Measurements from ENCODE around the gene PRLH.
"Not testable (repeated sequence)": the region's sequence is repeated elsewhere in the genome, so short reads cannot be mapped to it uniquely, and the experiment has no call there.

Gene PRLH

DNA sequence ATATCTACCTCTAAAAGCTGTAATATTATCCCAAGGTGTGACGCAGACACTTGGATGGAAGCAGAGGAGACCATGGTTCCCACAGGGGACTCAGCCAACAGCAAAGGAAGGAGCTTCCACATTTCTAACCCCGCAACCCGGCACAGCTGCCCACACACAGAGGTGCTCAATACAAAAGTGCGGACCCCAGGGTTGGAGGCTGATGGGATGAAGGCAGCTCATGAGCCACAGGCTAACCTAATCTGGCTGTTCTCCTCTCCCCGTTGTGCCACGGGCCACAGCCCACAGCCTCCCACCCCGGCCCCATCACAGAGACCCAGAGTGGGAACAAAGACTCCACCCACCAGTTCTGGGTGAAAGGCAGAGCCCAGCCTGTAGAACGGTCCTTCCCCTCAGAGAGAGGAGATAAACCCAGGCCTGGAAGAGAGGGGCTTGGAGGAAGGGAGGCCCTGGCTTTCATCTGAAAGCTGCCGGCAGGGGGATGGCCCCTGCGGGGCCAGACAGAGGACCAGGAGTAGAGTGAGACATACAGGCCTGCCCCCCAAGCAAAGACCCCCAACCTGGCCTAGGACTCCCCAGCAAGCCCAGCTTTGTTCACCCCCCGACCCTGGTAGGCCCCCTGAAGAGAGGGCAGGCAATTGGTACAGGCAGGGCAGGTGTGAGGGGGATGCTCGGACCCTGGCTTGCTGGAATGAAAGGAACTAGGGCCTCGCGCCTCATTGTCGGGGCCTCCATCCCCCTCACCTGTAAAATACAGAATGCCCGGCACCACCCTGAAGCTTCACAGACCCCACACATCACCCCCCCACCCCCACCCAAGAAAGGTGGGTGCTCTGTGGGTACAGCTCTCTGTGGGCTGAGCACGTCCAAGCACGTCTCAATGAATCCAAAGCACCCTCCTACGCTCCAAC lies 17.3 kb downstream of the PRLH start:
- no peak for DNase-seq (ENCODE audit: low read depth)

DNA sequence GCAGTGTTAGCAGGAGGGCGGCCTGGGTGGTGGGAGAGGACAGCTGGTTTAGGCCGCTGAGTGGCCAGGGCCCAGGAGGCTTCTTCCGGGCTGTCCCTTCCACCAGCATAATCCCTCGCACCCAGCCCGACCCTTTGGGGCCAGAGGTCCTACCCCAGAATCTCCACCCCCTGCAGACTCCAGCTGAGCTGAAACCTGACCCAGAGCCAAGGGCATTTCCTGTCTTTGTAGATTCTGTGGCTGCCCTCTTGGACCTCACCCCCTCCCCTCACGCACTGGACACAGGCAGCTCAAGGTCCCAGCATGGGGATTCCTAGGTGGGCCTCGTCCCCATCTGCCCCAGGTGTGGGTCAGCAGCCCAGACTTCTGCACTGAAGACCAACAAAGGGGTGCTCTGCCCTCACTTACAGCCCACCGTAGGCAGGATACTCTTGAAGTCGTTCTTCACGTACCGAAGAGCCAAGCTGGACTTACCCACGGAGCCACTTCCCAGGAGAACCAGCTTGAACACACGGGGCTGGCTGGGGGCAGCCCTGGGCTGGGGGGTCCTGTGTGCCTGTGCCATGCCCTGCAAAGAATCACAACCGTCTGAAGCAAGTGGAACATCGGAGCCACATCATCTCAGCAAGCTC lies 19.3 kb downstream of the PRLH start:
- no peak for DNase-seq (ENCODE audit: low read depth)

DNA sequence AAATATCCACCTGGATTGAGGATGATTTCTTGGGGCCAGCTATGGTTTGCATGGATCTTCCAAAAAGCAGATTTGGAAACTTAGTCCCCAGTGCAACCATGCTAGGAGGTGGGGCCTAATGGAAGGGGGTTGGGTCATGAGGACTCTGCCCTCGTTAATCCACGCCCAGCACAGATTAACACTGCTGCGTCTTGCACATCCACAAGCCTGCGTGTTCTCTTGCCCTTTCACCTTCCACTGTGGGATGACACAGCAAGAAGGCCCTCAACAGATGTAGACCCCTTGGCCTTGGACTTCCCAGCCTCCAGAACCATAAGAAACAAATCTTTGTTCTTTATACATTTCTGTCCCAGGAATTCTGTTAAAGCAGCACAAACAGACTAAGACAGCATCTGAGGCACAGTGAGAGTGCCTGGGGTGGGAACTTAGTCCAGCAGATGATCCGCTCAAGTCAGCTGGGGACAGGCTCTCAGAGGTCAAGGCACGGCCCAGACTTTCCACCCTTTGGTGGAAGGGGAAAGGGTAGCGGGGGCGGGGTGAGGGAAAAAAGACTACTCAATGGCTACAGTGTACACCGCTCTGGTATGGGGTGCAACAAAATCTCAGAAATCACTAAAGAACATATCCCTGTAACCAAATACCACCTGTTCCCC lies 21.8 kb downstream of the PRLH start:
- no peak for DNase-seq (ENCODE audit: low read depth)

DNA sequence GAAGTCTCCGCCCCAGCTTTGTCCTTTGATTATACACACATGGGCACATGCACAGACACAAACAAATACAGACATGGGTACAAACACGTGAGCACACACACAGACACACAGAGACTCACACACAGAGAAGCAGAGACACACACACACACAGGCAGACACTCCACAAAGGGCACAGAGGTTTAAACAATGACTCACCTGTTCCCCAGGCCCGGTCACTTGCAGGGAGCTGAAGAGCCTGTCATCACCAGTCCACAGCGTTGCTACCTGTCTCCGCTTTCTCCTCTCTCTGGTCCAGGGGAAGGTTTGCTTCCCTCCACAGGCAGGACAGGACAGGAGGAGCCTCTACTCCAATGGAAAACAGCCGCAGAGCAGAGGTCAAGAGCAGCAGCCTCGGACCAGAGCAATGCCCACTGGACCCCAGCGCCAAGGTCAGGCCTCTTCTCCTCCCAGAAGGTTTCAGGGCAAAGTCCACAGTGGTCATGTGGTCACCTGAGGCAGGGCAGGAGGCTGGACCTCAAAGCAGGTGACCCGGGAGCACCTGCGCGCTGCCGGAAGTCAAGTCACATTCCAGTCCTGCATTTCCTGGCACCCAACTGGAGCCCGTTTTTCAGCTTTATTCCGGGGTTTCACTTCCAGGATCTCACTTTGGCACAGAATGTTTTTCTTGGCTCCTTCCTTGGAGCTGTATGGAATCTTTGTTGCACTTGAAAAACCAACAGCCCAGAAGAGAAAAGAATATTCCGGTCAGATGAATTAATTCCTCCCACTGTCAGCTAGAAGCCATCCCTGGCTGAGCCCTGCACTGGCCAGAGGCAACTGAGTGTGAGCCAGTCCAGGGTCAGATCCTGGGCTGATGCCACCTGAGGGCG lies 24.1 kb downstream of the PRLH start, which contains the start of gene RAB17:
Gene RAB17, minus strand, starts transcription at position 463 of the 869 bp plus-strand sequence. CDS start 4,580 bp downstream, outside the sequence.
- DNase-seq (ENCODE audit: low read depth) = no peak

DNA sequence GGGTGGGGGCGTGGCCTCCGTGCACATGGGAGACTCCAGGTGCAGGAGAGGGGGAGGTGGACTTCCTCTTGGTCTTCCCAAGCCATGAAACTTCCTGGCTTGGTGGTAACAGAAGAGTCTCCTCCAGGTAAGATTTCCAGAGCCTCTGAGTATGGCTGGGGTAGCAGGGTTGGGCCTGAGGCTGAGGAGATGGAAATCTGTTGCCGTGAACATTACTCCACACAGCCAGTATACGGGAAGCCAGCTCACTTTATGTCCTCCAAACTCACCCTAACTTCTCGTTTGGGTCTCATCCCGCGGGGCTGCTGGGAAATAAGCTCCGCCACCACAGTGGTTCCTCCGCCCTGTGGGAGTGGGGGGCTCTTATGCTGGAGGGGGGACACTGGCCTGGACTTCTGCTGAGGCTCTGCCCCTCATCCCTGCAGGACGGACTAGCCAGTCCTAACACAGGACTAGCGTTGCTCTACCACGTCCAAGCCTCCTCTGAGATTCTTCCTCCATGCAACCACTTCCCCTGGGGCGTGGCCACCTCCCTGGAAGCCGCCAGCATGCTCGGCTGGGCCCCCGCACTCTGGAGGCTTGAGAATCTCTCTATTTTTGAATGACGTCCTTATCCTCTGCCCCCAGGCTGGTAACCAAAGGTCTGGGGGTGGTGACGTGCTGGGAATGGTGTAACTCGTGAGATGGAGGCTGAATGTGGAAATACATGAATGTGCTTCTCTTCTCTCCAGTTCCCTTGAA lies 24.9 kb downstream of the PRLH start:
- DNase-seq (ENCODE audit: low read depth) = no peak

DNA sequence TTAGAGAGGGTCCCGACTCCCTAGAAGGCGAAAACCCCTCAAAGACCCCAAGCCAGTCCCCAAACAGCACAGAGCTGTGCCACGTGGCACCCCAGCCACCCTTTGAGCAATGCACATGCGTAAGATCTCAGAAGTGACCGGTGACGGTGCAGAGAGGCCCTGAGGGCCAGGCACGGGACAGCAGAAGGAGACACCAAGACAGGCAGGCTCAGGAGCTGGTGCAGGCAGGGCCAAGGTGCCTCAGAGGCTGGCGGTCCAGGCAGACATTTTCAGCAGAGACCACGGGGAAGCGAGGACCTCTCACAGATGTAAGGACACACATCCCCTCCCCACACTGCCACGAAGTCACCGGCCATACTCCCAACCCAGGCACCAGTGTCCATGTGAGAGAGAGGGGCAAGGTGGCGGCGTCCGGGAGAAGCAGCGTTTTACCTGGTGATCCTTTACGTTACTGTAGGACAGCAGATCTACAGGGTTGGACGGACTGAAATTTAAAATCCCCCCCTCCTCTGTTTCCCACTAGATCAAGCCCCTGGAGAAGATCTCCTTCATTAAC lies 26.1 kb downstream of the PRLH start:
- DNase-seq (ENCODE audit: low read depth) = no peak

DNA sequence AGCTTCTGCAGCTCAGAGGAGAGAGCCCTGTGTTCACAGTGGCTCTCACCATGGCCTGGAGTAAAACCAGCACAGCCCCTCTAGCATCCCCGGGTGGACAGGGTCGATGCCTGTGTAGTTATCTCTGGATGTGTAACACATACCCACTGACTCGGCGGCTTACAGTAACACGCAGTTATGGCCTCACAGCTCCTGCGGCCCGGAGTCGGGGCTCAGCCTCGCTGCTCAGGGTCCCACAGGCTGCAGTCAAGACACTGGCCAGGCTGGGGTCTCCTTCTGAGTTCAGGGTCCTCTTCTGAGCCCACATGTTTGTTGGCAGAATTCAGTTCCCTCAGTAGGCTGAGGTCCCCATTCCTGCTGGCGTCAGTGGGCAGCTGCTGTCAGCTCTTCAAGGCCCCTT lies 26.7 kb downstream of the PRLH start:
- DNase-seq (ENCODE audit: low read depth) = no peak

DNA sequence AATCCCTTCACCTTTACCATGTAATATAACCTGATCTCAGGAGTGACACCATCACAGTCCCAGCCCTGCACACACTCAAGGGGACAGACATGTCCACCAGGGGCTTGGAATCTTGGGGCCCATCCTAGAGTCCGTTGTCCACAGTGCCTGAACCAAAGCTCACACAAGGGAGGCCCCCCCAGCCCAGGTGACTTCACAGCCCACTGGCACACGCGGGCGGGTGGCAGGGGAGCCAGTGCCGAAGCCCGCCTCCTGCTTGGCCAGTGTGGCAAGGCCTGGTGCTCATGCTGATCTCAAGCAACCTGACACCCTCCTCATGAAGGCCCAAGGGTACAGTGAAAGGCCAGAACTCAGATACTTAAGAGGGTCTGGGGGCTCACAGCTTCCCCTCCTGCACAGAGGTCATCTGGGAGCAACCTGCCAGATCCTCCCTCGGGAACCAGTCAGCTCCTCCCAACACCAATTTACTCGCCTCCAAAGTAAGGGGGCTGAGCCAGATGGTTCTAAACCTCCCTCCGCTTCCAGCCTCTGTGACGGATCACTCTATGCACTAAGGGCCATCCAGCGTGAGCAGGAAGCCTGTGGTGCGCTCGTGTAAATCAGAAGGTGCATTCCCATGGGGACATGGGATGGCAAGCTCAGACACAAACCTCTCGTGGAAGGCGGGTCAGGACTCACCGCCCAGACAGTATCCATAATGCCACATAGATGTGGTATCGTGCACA lies 27.4 kb downstream of the PRLH start:
- DNase-seq (ENCODE audit: low read depth) = no peak

DNA sequence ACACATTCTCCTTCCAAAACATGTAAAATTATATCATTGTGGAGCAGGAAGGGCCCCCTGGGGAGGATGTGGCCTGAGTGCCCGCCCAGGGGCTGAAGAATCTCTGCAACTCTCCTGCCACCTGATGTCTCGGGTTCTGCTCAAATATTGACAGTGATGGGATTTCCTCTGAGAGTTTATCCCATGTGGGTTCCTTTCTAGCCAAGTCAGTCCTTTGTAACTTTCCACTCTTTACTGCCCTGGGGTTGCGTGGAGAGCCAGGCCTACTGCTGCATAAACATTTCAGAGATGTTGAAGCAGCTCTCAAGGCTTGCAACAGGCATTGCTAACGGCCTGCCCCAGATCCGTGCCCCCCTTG lies 28.1 kb downstream of the PRLH start:
- no peak for DNase-seq (ENCODE audit: low read depth)

DNA sequence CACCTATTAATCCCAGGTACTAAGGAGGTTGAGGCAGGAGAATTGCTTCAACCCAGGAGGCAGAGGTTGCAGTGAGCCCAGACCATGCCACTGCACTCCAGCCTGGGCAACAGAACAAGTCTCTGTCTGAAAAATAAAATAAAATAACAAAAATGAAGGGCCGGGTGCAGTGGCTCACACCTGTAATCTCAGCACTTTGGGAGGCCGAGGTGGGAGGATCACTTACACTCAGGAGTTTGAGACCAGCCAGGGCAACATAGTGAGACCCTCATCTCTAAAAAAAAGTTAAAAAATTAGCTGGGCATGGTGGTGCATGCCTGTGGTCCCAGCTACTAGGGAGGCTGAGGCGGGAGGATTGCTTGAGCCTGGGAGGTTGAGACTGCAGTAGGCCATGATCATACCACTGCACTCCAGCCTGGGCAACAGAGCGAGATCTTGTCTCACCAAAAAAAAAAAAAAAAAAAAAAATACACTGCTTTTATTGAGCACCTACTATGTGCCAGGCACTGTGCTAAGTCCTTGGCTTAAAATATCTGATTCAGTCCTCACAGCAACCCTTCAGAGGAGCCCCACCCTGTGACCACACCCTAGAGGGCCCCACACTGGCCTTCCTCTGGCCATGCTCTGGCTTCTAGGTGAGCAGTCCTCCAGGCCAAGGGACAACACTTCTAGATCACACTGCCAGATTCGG lies 29.6 kb downstream of the PRLH start:
- not testable (repeated sequence) for DNase-seq (ENCODE audit: low read depth)

DNA sequence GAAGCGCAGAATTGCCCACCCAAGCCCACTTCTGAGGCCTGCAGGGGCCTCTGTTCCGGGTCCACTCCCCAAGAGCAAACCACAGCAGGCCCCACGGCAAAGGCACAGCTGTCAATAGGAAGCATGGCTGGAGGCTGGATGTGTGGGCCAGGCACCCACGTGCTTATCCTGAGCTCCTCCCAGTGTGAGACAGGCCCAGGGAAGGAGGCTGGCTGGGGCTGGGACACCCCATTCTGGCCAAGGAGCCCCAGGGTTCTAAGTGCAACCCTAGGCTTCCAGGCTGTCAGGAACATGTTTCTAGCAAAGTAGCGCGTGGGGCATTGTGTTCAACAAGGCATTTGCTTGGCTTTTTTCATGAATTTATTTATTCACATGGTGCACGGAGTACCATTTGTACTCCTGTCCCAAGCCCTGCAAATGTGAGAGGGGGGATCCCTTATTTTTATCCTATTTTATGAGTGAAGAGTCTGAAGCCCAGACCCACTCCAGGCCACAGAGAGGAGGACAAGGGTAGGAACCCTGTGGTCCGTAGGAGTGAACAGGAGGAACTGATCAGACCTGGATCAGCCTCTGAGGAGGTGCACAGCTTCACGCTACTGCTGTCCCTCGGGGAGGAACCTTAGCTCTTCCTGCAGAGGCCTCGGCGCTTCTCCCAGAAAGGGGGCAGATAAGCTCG lies 30.3 kb downstream of the PRLH start:
- DNase-seq (ENCODE audit: low read depth) = no peak

DNA sequence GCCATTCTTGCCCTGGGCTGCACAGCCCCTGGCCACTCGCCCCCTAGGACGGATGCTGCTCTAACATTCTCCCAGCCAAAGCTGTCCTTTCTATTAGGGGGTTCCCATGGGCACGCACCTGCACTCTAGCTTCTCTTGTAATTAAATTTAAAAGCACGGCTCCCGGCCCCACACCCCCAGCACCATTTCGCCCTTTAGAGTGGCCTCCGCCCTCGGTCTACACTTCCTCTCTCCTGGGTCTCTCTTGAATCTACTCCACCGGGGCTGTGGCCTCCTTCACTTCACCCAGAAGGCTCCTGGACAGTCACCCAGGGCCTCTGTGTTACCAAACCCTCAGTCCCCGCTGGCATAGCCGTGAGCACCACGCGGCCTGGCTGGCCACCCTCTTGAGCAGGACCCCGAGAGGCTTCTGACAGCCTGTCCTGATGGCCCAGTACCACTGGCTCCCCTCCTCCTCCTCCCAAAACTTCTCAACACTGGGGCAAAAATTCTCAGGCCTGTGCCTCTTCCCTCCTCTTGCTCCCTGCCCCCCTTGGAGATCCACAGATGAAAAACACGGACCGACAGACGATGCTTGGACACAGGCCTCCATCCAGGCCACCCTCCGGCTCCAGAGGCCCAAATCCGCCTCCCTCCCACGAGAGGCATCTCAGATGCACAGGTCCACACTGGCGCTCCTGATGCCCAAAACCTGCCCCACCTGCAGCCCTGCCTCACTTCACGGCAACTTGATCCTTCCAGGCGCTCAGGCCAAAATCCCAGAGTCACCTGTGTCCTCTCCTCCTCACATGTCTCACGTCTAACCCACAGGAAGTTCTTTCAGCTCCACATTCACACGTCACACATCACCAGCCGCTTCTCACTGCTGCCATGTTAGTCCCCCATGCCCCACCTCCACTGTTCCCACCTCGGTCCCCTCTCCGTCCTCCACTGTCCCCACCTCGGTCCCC lies 31.1 kb downstream of the PRLH start:
- DNase-seq (ENCODE audit: low read depth) = no peak

DNA sequence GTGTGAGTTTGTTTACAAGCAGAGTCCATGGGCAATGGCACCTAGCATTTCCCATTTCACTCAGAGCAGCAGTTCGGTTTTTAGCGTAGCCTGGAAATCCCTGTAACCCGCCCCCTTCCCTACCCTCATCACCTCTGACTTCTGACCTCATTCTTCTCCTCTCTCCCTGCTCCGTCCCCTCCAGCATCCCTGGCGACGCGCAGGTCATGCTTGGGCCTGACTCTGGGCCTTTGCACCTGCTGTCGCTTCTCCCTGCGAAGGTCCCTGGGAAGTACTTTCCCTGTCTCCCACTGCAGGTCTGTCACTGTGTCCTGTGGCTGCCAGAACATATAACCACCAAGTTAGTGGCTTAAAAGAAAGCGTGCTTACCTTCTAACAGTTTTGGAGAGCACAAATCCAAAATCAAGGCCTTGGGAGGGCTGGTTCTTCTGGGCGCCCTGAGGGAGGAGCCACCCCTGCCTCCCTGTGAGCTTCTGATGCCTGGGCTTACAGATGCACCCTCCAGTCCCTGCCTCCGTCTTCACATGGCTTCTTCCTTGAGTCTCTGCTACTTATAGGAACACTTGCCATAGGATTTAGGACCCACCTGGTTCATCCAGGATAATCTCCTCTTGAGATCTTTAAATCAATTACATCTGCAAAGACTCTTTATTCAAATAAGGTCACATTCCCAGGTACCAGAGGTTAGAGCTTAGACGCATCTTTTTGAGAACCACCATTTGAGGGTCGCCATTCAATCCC lies 32.3 kb downstream of the PRLH start:
- DNase-seq (ENCODE audit: low read depth) = no peak

DNA sequence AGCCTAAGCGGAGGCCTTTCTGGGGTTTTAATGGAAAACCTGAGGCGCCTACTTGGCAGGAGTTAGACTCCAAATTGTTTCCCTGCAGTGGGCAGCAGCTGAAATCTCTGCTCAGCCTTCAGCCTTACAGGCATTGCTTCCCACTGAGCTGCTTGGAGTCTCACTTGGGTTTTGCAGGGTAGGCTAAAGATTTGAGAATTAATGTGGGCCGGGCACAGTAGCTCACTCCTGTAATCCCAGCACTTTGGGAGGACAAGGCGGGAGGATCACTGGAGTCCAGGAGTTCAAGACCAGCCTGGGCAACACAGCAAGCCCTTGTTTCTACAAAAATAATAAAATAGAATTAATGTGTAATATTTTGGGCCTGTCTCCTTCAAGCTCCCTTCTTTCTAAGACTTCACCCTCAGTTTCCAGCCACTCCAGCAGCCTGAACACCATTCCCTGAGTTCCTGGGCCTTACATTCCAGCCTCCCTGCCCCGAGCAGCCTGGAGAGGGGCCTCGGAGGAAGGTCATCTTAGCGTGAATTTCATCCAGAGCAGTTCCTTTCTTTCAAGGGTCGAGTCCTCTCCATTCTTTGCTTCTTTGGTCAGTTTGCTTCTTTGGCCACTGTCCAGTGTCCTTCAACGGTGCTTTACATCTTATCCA lies 33.2 kb downstream of the PRLH start:
- DNase-seq (ENCODE audit: low read depth) = no peak

DNA sequence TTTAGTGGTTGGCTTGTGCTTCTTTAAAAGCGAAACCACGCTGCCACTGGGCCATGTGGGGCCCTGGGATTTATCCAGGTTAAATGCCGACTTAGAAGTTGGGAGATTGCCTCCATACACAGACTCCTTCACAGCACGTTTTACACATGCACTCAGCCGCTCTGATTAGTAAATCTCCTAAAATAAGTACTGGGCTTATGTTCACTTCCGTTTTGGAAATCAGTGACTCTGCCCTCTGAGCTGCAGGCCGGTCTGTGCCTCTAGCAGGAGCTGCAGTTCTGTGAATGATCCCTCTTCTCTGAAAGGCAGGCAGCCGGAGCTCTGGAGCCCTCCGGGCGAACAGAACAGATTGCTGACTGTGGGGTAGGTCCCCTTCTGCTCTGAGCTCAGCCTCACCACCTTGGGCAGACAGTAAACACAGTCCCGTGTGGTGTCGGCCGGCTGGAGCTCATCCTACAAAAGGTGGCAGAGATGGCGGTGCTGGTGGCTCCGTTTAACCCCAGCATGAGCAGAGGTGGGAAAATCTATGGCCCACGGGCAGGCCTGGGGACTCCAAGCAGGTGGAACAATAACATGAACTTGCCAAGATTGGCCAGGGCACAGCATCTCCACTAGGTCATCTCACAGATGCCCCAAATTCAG lies 34.0 kb downstream of the PRLH start:
- DNase-seq (ENCODE audit: low read depth) = peak; percentile 77

DNA sequence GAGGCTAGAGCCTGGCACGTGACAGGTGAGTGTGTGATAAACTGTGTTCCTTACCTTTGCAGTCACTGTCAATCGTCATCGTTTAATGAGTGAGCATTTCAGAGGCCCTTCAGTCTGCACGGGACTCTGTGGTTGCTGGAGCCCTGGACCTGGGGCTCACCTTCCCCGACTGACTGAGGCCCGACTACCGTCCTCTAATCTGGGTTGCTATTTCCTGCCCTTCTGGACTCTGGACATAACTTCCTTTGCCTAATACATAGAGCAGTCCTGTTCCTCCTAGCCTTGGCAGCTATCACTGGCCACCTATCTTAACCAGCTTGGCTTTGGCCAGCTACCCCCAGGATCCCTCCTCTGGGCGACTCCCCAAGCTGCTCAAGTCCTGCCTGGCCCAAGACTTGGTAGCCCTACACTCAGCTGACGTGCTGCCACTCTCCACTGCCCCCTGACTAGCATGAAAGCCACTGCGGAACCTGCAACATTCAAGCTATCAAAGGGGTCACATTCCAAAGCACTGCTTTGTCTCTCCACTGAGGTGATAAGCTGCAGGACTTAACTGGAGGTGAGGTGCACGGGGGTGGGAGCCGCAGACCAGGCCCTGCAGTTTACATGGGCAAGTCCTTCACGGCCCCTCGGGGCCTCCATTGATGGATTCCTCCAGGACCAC lies 35.2 kb downstream of the PRLH start:
- no peak for DNase-seq (ENCODE audit: low read depth)
